Lower lobe of right lung (tissue), 2 donors: ENCODE results near the gene PRR20E. TPM values are rescaled to one million over a fixed set of nuclear protein-coding genes. Genes with fewer than 3 reads are reported as not detected.
"Not testable (repeated sequence)": the region's sequence is repeated elsewhere in the genome, so short reads cannot be mapped to it uniquely, and the experiment has no call there.

Experiments used
- ATAC-seq, 2 donors: fragments of 200-7000 bp; cut with Tn5 transposase; one replicate each; pipeline ENCODE4 v1.9.1; 2020 to 2022; ENCODE audit warnings: mild to moderate bottlenecking in 2 of 2, moderate library complexity in 2 of 2
- DNase-seq: peaks from one replicate; pipeline ENCODE4 v3.0.0-alpha.2; 2020
- H3K27ac ChIP-seq: fragments of 200-600 bp; one replicate; pipeline ENCODE4 v1.8.0; 2022
- H3K27me3 ChIP-seq: fragments of 200-600 bp; one replicate; pipeline ENCODE4 v1.8.0; 2022; ENCODE audit warnings: low read depth
- H3K36me3 ChIP-seq: fragments of 200-600 bp; one replicate; pipeline ENCODE4 v1.8.0; 2022; ENCODE audit warnings: mild to moderate bottlenecking
- H3K4me1 ChIP-seq: fragments of 200-600 bp; one replicate; pipeline ENCODE4 v1.8.0; 2022
- H3K4me3 ChIP-seq: fragments of 200-600 bp; one replicate; pipeline ENCODE4 v1.8.0; 2022; ENCODE audit warnings: mild to moderate bottlenecking
- H3K9me3 ChIP-seq: fragments of 200-600 bp; one replicate; pipeline ENCODE4 v1.8.0; 2022
- CTCF ChIP-seq: fragments of 200-600 bp; IDR thresholded peaks from one replicate; pipeline ENCODE4 v1.8.0; 2022; ENCODE audit warnings: antibody characterized with exemption, mild to moderate bottlenecking
- intact Hi-C: fragments of 100-400 bp; cut with DNase I; formaldehyde crosslinking; loops from one replicate; pipeline ENCODE4 v1.11.0; 2022
- total RNA-seq: library from RNA; stranded (reverse); fragmentation: NEBNext Ultra II Directional; extraction: Animal tissue kit (Norgen Biotek cat#: 25700); gene quantifications from one replicate; pipeline ENCODE4 v1.2.1, GENCODE V29; 2021
- donor health status: DM: no; HTN: yes; CAD: no; lungs with severe emphysema.

Gene PRR20E
- total RNA-seq, 1 donor from 2014 or later: not detected

GRCh38 chr13:57148106-57148505 lies 18.9 kb upstream of the PRR20E start:
- ATAC-seq, H3K4me3 ChIP-seq, intact Hi-C loops: not testable (repeated sequence)

GRCh38 chr13:57153761-57154160 lies 13.2 kb upstream of the PRR20E start, which contains the start of gene PRR20C:
PRR20C (plus strand) TSS chr13:57154061; CDS start chr13:57154448, 387 bp downstream.
- H3K27ac ChIP-seq, DNase-seq, ATAC-seq, H3K27me3 ChIP-seq, H3K9me3 ChIP-seq, H3K4me1 ChIP-seq, intact Hi-C loops, H3K4me3 ChIP-seq, H3K36me3 ChIP-seq: not testable (repeated sequence)

More at GRCh38 chr13:57148106-57148505, 18.9 kb upstream of the PRR20E start:
- not testable (repeated sequence) for H3K9me3 ChIP-seq, H3K36me3 ChIP-seq, H3K27ac ChIP-seq, H3K27me3 ChIP-seq, H3K4me1 ChIP-seq, DNase-seq

GRCh38 chr13:57160332-57160731 lies 6.7 kb upstream of the PRR20E start, which contains the start of gene PRR20D:
PRR20D (plus strand) TSS chr13:57160632; CDS start chr13:57161019, 387 bp downstream.
- H3K4me1 ChIP-seq, H3K27ac ChIP-seq, DNase-seq, H3K27me3 ChIP-seq, H3K9me3 ChIP-seq, ATAC-seq, intact Hi-C loops, H3K4me3 ChIP-seq, H3K36me3 ChIP-seq: not testable (repeated sequence)

- Histone ChIP-seq H3K4me3 (no peak overlapping the region), H3K27ac (no peak overlapping the region), H3K4me1 (no peaks in the 10 kb centered on the region), H3K27me3 (no peaks in the 10 kb centered on the region), H3K36me3 (no peaks in the 10 kb centered on the region), H3K9me3 (no peaks in the 10 kb centered on the region)
- ATAC-seq (no peak), DNase-seq (no peak)
- intact Hi-C loops: no loop called here
- TF ChIP-seq CTCF: no peak
Measured at GRCh38 chr13:57191667-57192066, 24.7 kb downstream of the PRR20E start.

GRCh38 chr13:57212989-57213388 lies 46.0 kb downstream of the PRR20E start:
- H3K4me3 ChIP-seq: no peak overlapping the region
- intact Hi-C loops: no loop called here
- H3K27ac ChIP-seq: no peak overlapping the region
- H3K4me1 ChIP-seq: no peaks in the 10 kb centered on the region
- H3K9me3 ChIP-seq: no peaks in the 10 kb centered on the region
- TF ChIP-seq CTCF: no peak
- ATAC-seq: no peak
- DNase-seq: no peak
- H3K36me3 ChIP-seq: no peaks in the 10 kb centered on the region
- no peaks in the 10 kb centered on the region for H3K27me3 ChIP-seq

Other genes starting within 250 kb of the PRR20E start
- gene PRR20A, start 26.3 kb upstream of the PRR20E start, total RNA-seq: not detected
- gene PRR20B, start 19.7 kb upstream of the PRR20E start, total RNA-seq: not detected
- gene PRR20C, start 13.1 kb upstream of the PRR20E start, total RNA-seq: not detected
- gene PRR20D, start 6.6 kb upstream of the PRR20E start, total RNA-seq: not detected